Omental fat pad (tissue), 4 donors: ENCODE results near the gene TBC1D14. TPM values are rescaled to one million over a fixed set of nuclear protein-coding genes. Genes with fewer than 3 reads are reported as not detected.
"Not testable (repeated sequence)": the region's sequence is repeated elsewhere in the genome, so short reads cannot be mapped to it uniquely, and the experiment has no call there.

Experiments
- ATAC-seq: fragments of 150-250 bp; one replicate; pipeline ENCODE4 v1.9.1; 2016; ENCODE audit warnings: mild to moderate bottlenecking, moderate library complexity; ENCODE audit not compliant: low FRiP score
- DNase-seq: peaks from one replicate; pipeline ENCODE4 v3.0.0-alpha.2; 2019; ENCODE audit warnings: low spot score
- CTCF ChIP-seq, 3 donors: fragments of 450-650 bp; IDR thresholded peaks; one replicate each; pipeline ENCODE4 v1.5.1; 2016 to 2017; ENCODE audit warnings: antibody characterized with exemption in 3 of 3, mild to moderate bottlenecking in 3 of 3, moderate library complexity in 2 of 3
- total RNA-seq, 4 donors: library from RNA; depleted of rRNA; stranded (reverse); fragments of >200 nt; gene quantifications; one replicate each; pipeline ENCODE4 v1.1.0, GENCODE V29; 2016

Gene TBC1D14
- total RNA-seq, 4 donors from 2014 or later: 38.0 to 58.2 (median 56.8) TPM

DNA sequence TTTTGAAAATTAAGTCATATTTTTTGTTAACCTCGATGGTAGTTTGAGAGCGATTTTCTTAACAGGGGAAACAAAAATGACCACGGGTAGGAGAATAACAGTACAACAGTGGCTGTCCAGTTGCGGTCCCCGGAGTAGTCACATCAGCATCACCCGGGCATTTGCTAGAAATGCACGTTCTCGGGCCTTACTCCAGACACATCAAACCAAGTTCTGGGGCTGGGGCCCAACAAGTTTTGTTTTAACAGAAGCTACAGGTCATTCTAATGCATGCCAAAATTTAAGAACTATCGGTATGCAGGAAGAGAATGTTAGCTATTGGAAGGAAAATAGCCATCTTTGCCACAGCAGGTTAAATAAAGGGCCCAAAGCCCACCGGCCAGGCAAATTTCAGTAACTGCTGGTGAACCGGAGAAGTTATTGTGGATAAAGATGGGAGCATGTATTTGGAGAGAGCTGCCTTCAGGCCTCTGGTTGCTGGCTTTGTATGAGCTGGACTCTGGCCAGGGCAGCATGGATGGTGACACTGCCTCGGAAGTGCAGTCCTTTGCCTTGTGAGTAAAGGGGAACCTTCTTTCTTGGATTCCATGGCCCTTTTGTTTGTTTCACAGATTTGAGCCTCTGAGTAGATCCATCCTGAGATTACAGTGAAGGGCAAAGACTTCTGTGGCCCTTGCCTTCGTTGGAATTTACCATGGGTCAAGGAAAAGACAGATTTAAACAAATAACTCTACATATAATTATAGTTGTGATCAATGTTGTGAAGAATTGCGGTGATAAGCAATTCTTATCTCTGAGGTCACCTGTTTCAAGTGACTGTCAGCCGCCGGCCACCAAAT, 62.1 kb downstream of the TBC1D14 start:
- ATAC-seq: no peak
- TF ChIP-seq CTCF (IDR thresholded peaks at IDR 0.05): no peak
- no peak for DNase-seq

DNA sequence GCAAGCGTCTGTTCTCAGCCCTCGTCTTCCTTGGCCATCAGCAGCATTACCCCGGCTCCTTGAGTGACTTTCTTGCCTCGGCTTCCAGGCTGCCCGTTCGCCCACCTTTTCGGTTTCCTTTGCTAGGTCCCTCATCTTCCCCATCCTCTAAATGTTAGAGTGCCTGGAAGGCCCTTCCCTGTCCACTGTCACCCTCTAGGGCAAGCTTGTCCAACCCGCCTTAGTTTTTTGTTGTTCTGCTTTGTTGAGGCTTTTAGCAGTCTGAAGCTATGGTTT, 62.7 kb downstream of the TBC1D14 start:
- TF ChIP-seq CTCF (IDR thresholded peaks at IDR 0.05): no peak
- DNase-seq (no peak), ATAC-seq (no peak)

DNA sequence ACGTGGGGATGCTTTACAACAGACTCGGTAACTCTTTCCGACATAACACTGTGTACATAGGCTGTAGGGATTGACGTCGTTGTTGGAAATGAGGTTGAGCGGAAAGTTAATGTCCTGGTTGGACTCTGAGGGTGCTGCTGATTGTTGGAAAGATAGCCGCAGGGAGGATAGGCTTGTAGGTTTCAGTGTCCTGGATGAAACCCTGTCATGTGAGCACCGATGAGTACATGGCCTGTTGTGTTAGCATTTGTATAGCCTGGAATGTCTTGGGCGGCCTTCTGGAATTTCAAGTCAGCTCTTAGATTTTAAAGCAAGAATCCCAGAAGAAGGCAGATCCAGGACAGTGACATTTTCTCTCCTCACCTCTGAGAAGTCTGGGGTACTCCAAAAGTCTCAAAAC, 63.3 kb downstream of the TBC1D14 start:
- DNase-seq: no peak
- no peak for ATAC-seq
- TF ChIP-seq CTCF (IDR thresholded peaks at IDR 0.05): no peak

DNA sequence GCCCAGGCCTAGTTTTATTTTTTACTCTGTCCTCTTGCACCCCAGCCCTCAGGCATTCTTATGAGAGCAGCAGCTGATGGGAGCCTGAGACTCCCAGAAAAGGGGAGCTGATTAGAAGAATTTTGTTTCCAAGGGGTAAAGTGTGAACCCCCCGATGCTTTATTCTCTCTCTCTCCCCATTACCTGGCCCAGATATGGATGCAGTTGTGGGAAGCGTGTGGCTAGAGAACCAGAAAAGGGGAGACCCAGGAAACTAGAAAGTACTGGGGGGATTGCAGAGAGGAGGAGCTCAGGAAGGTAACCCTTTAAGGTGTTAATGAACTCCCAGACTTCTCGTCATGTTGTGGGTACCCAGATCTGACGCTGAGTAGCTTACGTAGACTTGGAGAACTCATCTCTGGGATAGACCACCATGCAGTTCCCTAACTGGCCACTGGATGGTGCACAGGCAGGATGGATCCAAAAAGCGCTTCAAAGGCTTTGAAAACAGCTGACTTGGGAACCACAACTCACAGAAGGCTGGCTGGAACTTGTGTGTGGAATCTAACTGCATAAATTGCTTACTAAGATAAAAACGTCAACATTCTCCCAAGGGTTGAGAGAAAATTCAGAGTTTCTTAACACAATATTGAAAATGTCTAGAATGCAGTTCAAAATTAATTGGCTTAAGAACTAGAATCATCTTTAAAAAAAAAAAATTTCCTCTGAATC, 64.7 kb downstream of the TBC1D14 start:
- TF ChIP-seq CTCF (IDR thresholded peaks at IDR 0.05): peak in 2 of 3 donors; percentile 58 to 85
- DNase-seq (peak; percentile 93), ATAC-seq (peak; percentile 95)

- ATAC-seq, DNase-seq: not testable (repeated sequence)
These were observed 68.2 kb downstream of the TBC1D14 start for GRCh38 chr4:6977846-6978245.

GRCh38 chr4:6983544-6984142, 74.0 kb downstream of the TBC1D14 start:
- no peak for ATAC-seq
- no peak for DNase-seq
- TF ChIP-seq CTCF (IDR thresholded peaks at IDR 0.05): no peak

DNA sequence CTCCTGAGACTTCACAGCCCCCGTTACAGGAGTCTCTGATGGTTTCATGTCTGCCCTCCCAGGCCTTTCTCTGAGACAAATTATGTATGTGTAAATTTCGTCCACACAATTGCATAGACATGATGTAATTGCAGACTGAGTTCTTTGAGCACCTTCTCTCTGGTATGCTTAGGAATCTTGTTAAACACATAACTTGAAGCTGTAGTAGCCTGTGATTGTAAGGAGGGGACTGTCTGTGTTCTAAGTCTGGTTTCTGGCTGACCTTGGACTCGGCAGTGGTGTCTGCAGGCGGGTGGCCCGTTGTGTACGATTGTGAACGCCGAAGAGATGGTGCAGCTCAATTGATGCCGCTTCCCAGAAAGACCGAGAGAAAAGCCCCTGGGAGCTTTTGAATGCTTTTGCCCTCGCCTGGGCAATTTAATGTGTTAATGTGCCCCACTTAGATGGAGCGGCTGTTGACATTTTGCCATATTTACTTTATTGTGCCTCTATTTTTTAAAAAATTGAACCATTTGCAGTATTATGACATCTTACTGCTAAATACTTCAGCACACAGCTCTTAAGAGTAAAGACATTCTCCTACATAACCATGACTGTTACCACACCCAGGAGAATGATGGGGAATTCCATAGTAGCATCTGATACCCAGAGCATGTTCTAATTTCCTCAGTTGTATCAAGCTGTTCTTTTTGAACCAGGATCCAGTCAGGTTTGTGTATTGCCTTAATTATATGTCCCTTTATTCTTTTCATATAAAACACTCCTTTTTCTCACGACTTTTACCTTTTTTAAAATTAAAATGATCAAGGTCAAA, 75.2 kb downstream of the TBC1D14 start:
- DNase-seq (no peak), ATAC-seq (no peak)
- no peak for TF ChIP-seq CTCF (IDR thresholded peaks at IDR 0.05)
